ENCODE measurements around the gene COL16A1. TPM values are rescaled to one million over a fixed set of nuclear protein-coding genes. Genes with fewer than 3 reads are reported as not detected.
A peak's percentile ranks its signal among the peaks of the same experiment; 100 is the strongest.

Gene COL16A1
- polyA plus RNA-seq, 3 donors, result 0.13 TPM; not detected in 2

GRCh38 chr1:31650161-31651088 lies 53.4 kb downstream of the COL16A1 start:
- Mint-ChIP-seq H3K36me3 (no peaks in the 10 kb centered on the region), H3K27ac (no peak overlapping the region), H3K9me3 (peaks cover 0 to 1% (median 0%) of the 10 kb centered on the region in 7 donors), H3K4me3 (no peak overlapping the region), H3K4me1 (peaks cover 5% of the 10 kb centered on the region), H3K27me3 (ENCODE audit: low read depth in 3 of 3) (peaks cover 0 to 3% (median 2%) of the 10 kb centered on the region in 3 donors)
- H3K27ac ChIP-seq (ENCODE audit: low read depth in 1 of 2, low read length in 2 of 2), result no peak overlapping the region
- peaks cover 4 to 5% of the 10 kb centered on the region in 2 donors for H3K4me1 ChIP-seq (ENCODE audit: control insufficient read depth in 1 of 2, insufficient read depth in 2 of 2, low read length in 2 of 2)
- no peak overlapping the region for H3K4me2 ChIP-seq (replicated peaks; ENCODE audit: extremely low read depth, low read length, poor library complexity, severe bottlenecking)
- intact Hi-C loops (cut with micrococcal nuclease), result no loop called here
- no peaks in the 10 kb centered on the region for H3K9me3 ChIP-seq (replicated peaks in 1 of 2; ENCODE audit: control insufficient read depth in 1 of 2, insufficient read depth in 1 of 2, low read length in 2 of 2)
- no peaks in the 10 kb centered on the region for H3K36me3 ChIP-seq (replicated peaks in 1 of 2; ENCODE audit: control insufficient read depth in 1 of 2, insufficient read depth in 2 of 2, low read length in 2 of 2)
- no peaks in the 10 kb centered on the region for H4K20me1 ChIP-seq (ENCODE audit: insufficient read depth, low read length)
- no peak overlapping the region for H3K4me3 ChIP-seq (replicated peaks in 1 of 3; ENCODE audit: low read depth in 2 of 3, low read length in 3 of 3)
- no peak overlapping the region for H2AFZ ChIP-seq (ENCODE audit: insufficient read depth, low read depth, low read length, poor library complexity, severe bottlenecking)
- no peaks in the 10 kb centered on the region for H3K79me2 ChIP-seq (ENCODE audit: insufficient read depth, low read length)
- 100% methylated on average over 1 of the region's 9 CpGs for WGBS (ENCODE audit: insufficient coverage)
- no peak overlapping the region for H3K9ac ChIP-seq (ENCODE audit: insufficient read depth, low read length, poor library complexity, severe bottlenecking)
- H3K27me3 ChIP-seq (ENCODE audit: control insufficient read depth in 2 of 2, insufficient read depth in 2 of 2, low read length in 2 of 2), result no peaks in the 10 kb centered on the region
- DNase-seq, result no peak
- no peak for TF ChIP-seq CTCF (IDR thresholded peaks at IDR 0.05)

- no peaks in the 10 kb centered on the region for H3K36me3 Mint-ChIP-seq
- WGBS (ENCODE audit: insufficient coverage), result 67% methylated on average over 3 of the region's 9 CpGs
Observed at GRCh38 chr1:31648641-31649357, 55.0 kb downstream of the COL16A1 start.

More at GRCh38 chr1:31648641-31649357, 55.0 kb downstream of the COL16A1 start:
- Mint-ChIP-seq H3K27ac (peak overlapping the region in 1 of 7 donors; percentile 37), H3K4me3 (no peak overlapping the region), H3K27me3 (ENCODE audit: low read depth in 3 of 3) (peaks cover 0 to 3% (median 2%) of the 10 kb centered on the region in 3 donors), H3K9me3 (peaks cover 0 to 1% (median 0%) of the 10 kb centered on the region in 7 donors), H3K4me1 (peaks cover 15% of the 10 kb centered on the region)
- no peak for TF ChIP-seq CTCF (IDR thresholded peaks at IDR 0.05)
- Histone ChIP-seq H2AFZ (ENCODE audit: insufficient read depth, low read depth, low read length, poor library complexity, severe bottlenecking) (no peak overlapping the region), H3K79me2 (ENCODE audit: insufficient read depth, low read length) (peaks cover 8% of the 10 kb centered on the region), H3K4me2 (replicated peaks; ENCODE audit: extremely low read depth, low read length, poor library complexity, severe bottlenecking) (no peak overlapping the region), H3K4me1 (ENCODE audit: control insufficient read depth in 1 of 2, insufficient read depth in 2 of 2, low read length in 2 of 2) (peaks cover 10 to 14% of the 10 kb centered on the region in 2 donors), H4K20me1 (ENCODE audit: insufficient read depth, low read length) (no peaks in the 10 kb centered on the region), H3K4me3 (replicated peaks in 1 of 3; ENCODE audit: low read depth in 2 of 3, low read length in 3 of 3) (no peak overlapping the region), H3K9ac (ENCODE audit: insufficient read depth, low read length, poor library complexity, severe bottlenecking) (no peak overlapping the region), H3K36me3 (replicated peaks in 1 of 2; ENCODE audit: control insufficient read depth in 1 of 2, insufficient read depth in 2 of 2, low read length in 2 of 2) (no peaks in the 10 kb centered on the region), H3K27me3 (ENCODE audit: control insufficient read depth in 2 of 2, insufficient read depth in 2 of 2, low read length in 2 of 2) (no peaks in the 10 kb centered on the region), H3K9me3 (replicated peaks in 1 of 2; ENCODE audit: control insufficient read depth in 1 of 2, insufficient read depth in 1 of 2, low read length in 2 of 2) (no peaks in the 10 kb centered on the region), H3K27ac (ENCODE audit: low read depth in 1 of 2, low read length in 2 of 2) (no peak overlapping the region)
- DNase-seq, result no peak
- intact Hi-C loops (cut with micrococcal nuclease), result loop anchor here in 1 of 2 donors (5.0 kb wide), 1 partner anchor 139 kb away; no protein-coding TSS in a partner anchor

Data from CD14-positive monocyte (primary cell).